Calu3 (cell line): Measurements from ENCODE around the gene MYL9. TPM values are rescaled to one million over a fixed set of nuclear protein-coding genes. Genes with fewer than 3 reads are reported as not detected.

Source experiments
- BruUV-seq: library from RNA; stranded (reverse); fragments of 400-500 nt; replicated peaks from 2 replicates; lab custom pipeline; 2021; lab: Mats Ljungman, UMichigan
- CTCF ChIA-PET: fragments of 300-600 bp; sonication (Branson Sonifier 250); formaldehyde crosslinking; loops from one replicate; lab custom pipeline; 2022; ENCODE audit warnings: antibody characterized with exemption; lab: Charles Lee
- DNase-seq: peaks from one replicate; pipeline ENCODE4 v3.0.0; 2022
- H3K27ac Mint-ChIP-seq: one replicate; pipeline ENCODE4 v1.8.0; 2022; ENCODE audit warnings: mixed read lengths; ENCODE audit not compliant: unreplicated experiment
- H3K27me3 Mint-ChIP-seq: one replicate; pipeline ENCODE4 v1.8.0; 2022; ENCODE audit warnings: mixed read lengths; ENCODE audit not compliant: unreplicated experiment
- H3K36me3 Mint-ChIP-seq: one replicate; pipeline ENCODE4 v1.8.0; 2022; ENCODE audit warnings: mild to moderate bottlenecking, moderate library complexity, mixed read lengths; ENCODE audit not compliant: insufficient read depth, unreplicated experiment
- H3K4me1 Mint-ChIP-seq: one replicate; pipeline ENCODE4 v1.8.0; 2022; ENCODE audit warnings: mild to moderate bottlenecking, low read depth, mixed read lengths; ENCODE audit not compliant: unreplicated experiment
- H3K4me3 Mint-ChIP-seq: one replicate; pipeline ENCODE4 v1.8.0; 2022; ENCODE audit warnings: mild to moderate bottlenecking, low read depth, moderate library complexity, mixed read lengths; ENCODE audit not compliant: unreplicated experiment
- H3K9me3 Mint-ChIP-seq: one replicate; pipeline ENCODE4 v1.8.0; 2022; ENCODE audit warnings: low read depth, mixed read lengths; ENCODE audit not compliant: unreplicated experiment
- CTCF ChIP-seq: fragments of 200-600 bp; IDR thresholded peaks from one replicate; pipeline ENCODE4 v1.8.0; 2022; ENCODE audit warnings: antibody characterized with exemption; ENCODE audit not compliant: unreplicated experiment
- intact Hi-C: fragments of 100-400 bp; cut with micrococcal nuclease; formaldehyde crosslinking; loops from one replicate; pipeline ENCODE4 v1.10.0; 2022; ENCODE audit not compliant: unreplicated experiment
- total RNA-seq: library from RNA; stranded (reverse); gene quantifications from 2 replicates; pipeline ENCODE4 v1.2.3, GENCODE V29; 2022

MYL9 gene
- total RNA-seq, 1 experiment from 2014 or later: 10.3 TPM

- Mint-ChIP-seq H3K4me1 (no peaks in the 10 kb centered on the region), H3K36me3 (peaks cover 3% of the 10 kb centered on the region), H3K27ac (no peak overlapping the region), H3K27me3 (no peaks in the 10 kb centered on the region), H3K4me3 (no peak overlapping the region), H3K9me3 (no peaks in the 10 kb centered on the region)
- CTCF ChIA-PET: interaction anchor here (0.6 kb wide), 1 partner anchor 54 kb away, joined by 4 read pairs; no protein-coding TSS in a partner anchor
- TF ChIP-seq CTCF: no peak
- DNase-seq: no peak
- intact Hi-C loops: no loop called here
- BruUV-seq: no TSS peak
These were observed 2.1 kb downstream of the MYL9 start for GRCh38 chr20:36543184-36544133.

GRCh38 chr20:36544134-36545018 is 3.1 kb downstream of the MYL9 start:
- Mint-ChIP-seq H3K4me3 (no peak overlapping the region), H3K9me3 (no peaks in the 10 kb centered on the region), H3K36me3 (peaks cover 3% of the 10 kb centered on the region), H3K27me3 (no peaks in the 10 kb centered on the region), H3K4me1 (no peaks in the 10 kb centered on the region), H3K27ac (no peak overlapping the region)
- intact Hi-C loops: no loop called here
- no peak for TF ChIP-seq CTCF
- DNase-seq: no peak
- no TSS peak for BruUV-seq
- CTCF ChIA-PET: interaction anchor here (0.6 to 0.7 kb wide), 2 partner anchors 238 to 482 kb away, joined by 3 to 5 read pairs; no protein-coding TSS in a partner anchor

DNA sequence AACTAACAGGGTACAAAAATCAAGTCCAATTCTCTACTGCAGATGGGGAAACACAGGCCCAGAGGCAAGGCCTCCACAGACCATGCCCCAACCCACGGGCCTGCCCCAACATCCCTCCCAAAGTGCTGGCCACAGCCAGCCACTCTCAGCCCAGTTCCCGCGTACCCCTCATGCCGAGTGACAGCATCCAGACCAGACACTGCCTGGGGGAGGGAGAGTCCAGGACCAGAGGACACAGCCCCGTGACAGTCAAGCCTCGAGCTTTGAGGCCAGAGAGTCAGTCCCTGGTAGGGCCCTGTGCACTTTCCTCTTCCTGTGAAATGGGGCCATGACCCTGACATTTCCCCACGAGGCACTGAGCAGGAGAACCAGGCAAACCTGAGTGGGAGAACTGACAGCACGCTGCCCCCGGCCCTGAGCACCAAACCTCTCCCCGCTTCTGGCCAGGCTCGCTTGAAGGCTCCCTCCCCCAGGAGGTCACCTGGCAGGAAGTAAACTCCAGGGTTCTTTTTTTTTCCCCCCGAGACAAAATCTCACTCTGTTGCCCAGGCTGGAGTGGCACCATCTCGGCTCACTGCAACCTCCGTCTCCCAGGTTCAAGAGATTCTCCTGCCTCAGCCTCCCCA is 4.9 kb downstream of the MYL9 start:
- Mint-ChIP-seq H3K27ac (no peak overlapping the region), H3K4me1 (no peaks in the 10 kb centered on the region)

More for the DNA sequence above, 4.9 kb downstream of the MYL9 start:
- Mint-ChIP-seq H3K27me3 (no peaks in the 10 kb centered on the region), H3K36me3 (peaks cover 3% of the 10 kb centered on the region), H3K4me3 (no peak overlapping the region), H3K9me3 (no peaks in the 10 kb centered on the region)
- intact Hi-C loops: no loop called here
- CTCF ChIA-PET: no interaction called here
- no peak for TF ChIP-seq CTCF
- DNase-seq: no peak
- BruUV-seq: no TSS peak
